Measurements from ENCODE around the gene BNIP3.

DNA sequence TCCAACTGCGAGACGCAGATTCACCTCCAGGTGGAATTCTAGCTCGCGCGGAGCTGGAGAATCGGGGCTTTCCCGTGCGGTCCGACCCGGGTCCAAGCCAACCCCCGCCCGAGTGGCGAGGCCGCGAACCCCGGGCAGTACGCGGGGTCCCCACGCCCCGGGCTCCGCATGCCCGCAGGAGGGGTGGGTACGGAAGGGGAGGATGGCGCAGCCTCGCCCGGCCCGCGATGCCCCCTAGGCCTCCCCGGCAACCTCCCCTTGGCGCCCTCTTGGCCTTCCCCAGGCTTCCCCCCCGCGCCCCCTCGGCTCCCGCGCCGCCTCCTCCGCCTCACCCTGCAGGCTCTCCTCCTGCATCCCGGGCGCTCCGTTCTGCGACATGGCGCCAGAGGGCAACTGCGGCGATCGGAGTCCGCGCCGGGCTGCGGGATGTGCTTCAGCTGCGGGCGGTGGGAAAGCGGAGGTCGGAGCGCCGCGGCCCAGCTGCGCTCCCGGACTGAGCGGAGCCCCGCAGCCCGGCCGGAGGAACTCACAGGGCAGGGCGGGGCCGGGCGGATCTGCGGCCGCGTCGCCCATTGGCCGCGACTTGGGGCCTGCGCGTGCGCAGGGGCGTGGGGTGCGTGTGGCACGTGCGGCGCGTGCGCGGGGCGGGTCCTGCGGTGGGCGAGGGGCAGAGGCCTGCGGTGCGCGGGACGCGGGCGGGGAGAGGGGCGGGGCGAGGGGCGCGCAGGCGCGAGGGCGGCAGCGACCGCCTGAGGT lies at the start of gene BNIP3:
- TF ChIP-seq CTCF (conservative IDR thresholded peaks at IDR 0.05) (no peak), ZFX (IDR thresholded peaks at IDR 0.05) (peak; percentile 75)

All from C4-2B (cell line).